ENCODE measurements around the gene NRCAM. TPM values are rescaled to one million over a fixed set of nuclear protein-coding genes. Genes with fewer than 3 reads are reported as not detected.
A peak's percentile ranks its signal among the peaks of the same experiment; 100 is the strongest.

Gene NRCAM
- total RNA-seq, 2 experiments from 2014 or later = 3.4 to 7.0 TPM

DNA sequence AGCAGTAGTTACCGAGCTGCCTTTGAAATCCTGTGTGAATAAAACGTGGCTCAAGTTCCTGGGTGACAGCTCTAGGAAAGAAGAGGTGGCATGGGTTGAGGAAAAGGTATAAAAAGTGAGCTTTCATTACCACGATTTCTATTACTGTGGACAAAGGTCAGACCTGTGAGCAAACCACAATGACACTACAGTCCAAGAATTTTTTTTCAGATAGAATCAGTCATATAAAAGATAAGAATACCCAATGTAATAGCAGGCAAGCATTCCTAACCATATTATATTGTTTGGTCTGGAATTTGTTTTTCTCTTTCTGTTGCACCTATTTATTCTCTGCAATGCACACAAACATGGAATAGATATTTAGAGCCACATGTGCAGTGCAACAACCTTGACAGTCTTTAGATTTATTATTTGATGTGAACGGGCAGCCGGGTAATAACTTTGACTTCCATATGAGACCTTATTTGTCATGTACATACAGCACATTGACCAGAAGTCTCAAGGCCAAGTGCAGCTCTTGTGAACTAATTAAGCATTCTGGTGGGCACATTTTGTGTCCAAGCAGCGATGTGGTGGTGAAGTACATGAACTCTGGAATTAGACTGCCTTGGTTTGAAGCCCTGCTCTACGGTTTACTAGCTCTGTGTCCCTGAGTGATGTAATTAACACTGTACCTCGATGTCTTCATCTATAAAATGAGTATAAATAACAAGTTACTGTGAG lies 156.8 kb downstream of the NRCAM start:
- no peaks in the 10 kb centered on the region for H3K9me3 Mint-ChIP-seq
- Histone ChIP-seq H3K9me3 (ENCODE audit: control insufficient read depth in 1 of 2, insufficient read depth in 1 of 2, low read length in 2 of 2) (no peaks in the 10 kb centered on the region), H3K27ac (ENCODE audit: low read depth in 1 of 2, low read length in 2 of 2) (no peak overlapping the region), H3K27me3 (ENCODE audit: control insufficient read depth in 1 of 2, insufficient read depth in 2 of 2, low read length in 2 of 2) (peaks cover 0 to 5% of the 10 kb centered on the region in 2 experiments), H3K4me3 (ENCODE audit: low read length) (no peak overlapping the region), H3K36me3 (ENCODE audit: insufficient read depth, low read length) (no peaks in the 10 kb centered on the region), H3K4me1 (ENCODE audit: insufficient read depth, low read length) (no peaks in the 10 kb centered on the region)
- ATAC-seq (ENCODE audit: poor library complexity) = no peak
- no peaks in the 10 kb centered on the region for H3K4me1 Mint-ChIP-seq (ENCODE audit: low read depth)
- no peak overlapping the region for H3K27ac Mint-ChIP-seq
- TF ChIP-seq CTCF (IDR thresholded peaks at IDR 0.05) = no peak
- no peak overlapping the region for H3K4me3 Mint-ChIP-seq
- H3K27me3 Mint-ChIP-seq = peaks cover 5% of the 10 kb centered on the region
- DNase-seq = no peak
- ChIA-PET POLR2A (no interaction called here), CTCF (interaction anchor here (1.5 kb wide), 1 partner anchor 9 kb away, joined by 3 read pairs; no protein-coding TSS in a partner anchor)
- no peaks in the 10 kb centered on the region for H3K36me3 Mint-ChIP-seq (ENCODE audit: low read depth)
- intact Hi-C loops (cut with DNase I, micrococcal nuclease) = no loop called here

- DNase-seq (no peak), ATAC-seq (ENCODE audit: poor library complexity) (no peak)
- peaks cover 0 to 5% of the 10 kb centered on the region in 2 experiments for H3K27me3 ChIP-seq (ENCODE audit: control insufficient read depth in 1 of 2, insufficient read depth in 2 of 2, low read length in 2 of 2)
- intact Hi-C loops (cut with DNase I, micrococcal nuclease) = no loop called here
- H3K4me1 ChIP-seq (ENCODE audit: insufficient read depth, low read length) = no peaks in the 10 kb centered on the region
- Mint-ChIP-seq H3K4me3 (no peak overlapping the region), H3K27ac (no peak overlapping the region), H3K36me3 (ENCODE audit: low read depth) (no peaks in the 10 kb centered on the region), H3K9me3 (no peaks in the 10 kb centered on the region), H3K27me3 (peaks cover 5% of the 10 kb centered on the region), H3K4me1 (ENCODE audit: low read depth) (no peaks in the 10 kb centered on the region)
- H3K27ac ChIP-seq (ENCODE audit: low read depth in 1 of 2, low read length in 2 of 2) = no peak overlapping the region
- no peak for TF ChIP-seq CTCF (IDR thresholded peaks at IDR 0.05)
- ChIA-PET POLR2A (no interaction called here), CTCF (no interaction called here)
- no peak overlapping the region for H3K4me3 ChIP-seq (ENCODE audit: low read length)
- H3K9me3 ChIP-seq (ENCODE audit: control insufficient read depth in 1 of 2, insufficient read depth in 1 of 2, low read length in 2 of 2) = no peaks in the 10 kb centered on the region
- no peaks in the 10 kb centered on the region for H3K36me3 ChIP-seq (ENCODE audit: insufficient read depth, low read length)
These were observed 159.3 kb downstream of the NRCAM start for GRCh38 chr7:108296911-108297310.

DNA sequence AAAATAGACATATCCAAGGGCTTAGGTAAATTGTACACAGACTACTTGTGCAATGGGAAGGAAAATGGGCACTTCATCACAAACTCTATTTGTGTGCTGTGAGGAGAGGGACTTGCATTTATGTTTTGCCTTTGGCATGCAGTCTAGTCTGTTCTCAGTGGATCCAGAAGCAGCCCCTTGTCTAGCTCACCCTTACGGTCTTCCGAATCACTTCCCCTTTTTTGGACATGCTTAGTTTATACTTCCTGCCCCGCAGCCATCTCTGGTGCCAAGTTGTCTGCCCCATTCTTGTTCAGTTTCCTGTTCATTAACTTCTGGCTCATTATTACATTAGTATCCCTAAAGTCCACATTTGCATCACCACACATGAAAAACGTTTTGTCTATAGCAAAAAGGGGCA lies 161.6 kb downstream of the NRCAM start:
- Mint-ChIP-seq H3K4me1 (ENCODE audit: low read depth) (no peaks in the 10 kb centered on the region), H3K9me3 (no peaks in the 10 kb centered on the region), H3K36me3 (ENCODE audit: low read depth) (no peaks in the 10 kb centered on the region), H3K27me3 (peaks cover 5% of the 10 kb centered on the region), H3K4me3 (no peak overlapping the region), H3K27ac (no peak overlapping the region)
- ChIA-PET CTCF (no interaction called here), POLR2A (no interaction called here)
- no peak overlapping the region for H3K4me3 ChIP-seq (ENCODE audit: low read length)
- H3K36me3 ChIP-seq (ENCODE audit: insufficient read depth, low read length) = no peaks in the 10 kb centered on the region
- H3K4me1 ChIP-seq (ENCODE audit: insufficient read depth, low read length) = no peaks in the 10 kb centered on the region
- TF ChIP-seq CTCF (IDR thresholded peaks at IDR 0.05) = no peak
- H3K27ac ChIP-seq (ENCODE audit: low read depth in 1 of 2, low read length in 2 of 2) = no peak overlapping the region
- peak in 1 of 14 experiments; percentile 0 for DNase-seq
- ATAC-seq (ENCODE audit: poor library complexity) = no peak
- H3K27me3 ChIP-seq (ENCODE audit: control insufficient read depth in 1 of 2, insufficient read depth in 2 of 2, low read length in 2 of 2) = peaks cover 0 to 5% of the 10 kb centered on the region in 2 experiments
- intact Hi-C loops (cut with DNase I, micrococcal nuclease) = no loop called here
- H3K9me3 ChIP-seq (ENCODE audit: control insufficient read depth in 1 of 2, insufficient read depth in 1 of 2, low read length in 2 of 2) = no peaks in the 10 kb centered on the region
